ENCODE measurements around the gene FAM53B.

FAM53B gene

DNA sequence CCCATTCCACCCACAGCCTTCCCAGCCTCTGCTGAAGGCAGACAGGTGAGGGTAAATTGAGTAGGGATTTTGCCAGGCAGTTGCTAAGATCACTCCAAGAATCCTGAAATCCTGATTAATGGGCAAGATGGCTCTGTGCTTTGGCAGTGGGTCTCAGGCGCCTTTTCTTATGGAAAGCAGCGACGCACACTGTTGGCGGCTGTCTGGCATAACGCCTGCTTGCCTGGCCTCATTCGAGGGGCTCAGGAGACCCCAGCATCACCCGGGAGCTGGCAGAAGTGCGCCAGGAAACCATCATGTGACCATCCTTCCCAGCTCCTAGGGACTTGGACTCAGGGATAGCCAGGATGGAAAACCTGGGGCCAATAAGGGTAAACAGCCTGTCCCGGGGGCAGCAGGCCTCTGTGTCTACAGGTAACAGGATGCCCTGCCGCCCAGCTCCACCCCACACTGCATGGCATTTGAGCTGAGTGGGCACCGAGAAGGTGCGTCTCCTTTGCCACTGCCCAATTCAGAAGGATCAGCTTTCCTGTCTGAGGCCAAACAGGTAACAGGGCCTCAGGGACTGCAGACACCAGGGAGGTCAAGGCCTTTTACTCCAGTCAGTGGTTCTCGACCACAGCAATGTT, 98.6 kb downstream of the FAM53B start:
- no peak for DNase-seq (ENCODE audit: low read depth)

- no peak for DNase-seq (ENCODE audit: low read depth)
Measured at GRCh38 chr10:124644771-124645415, 99.3 kb downstream of the FAM53B start.

DNA sequence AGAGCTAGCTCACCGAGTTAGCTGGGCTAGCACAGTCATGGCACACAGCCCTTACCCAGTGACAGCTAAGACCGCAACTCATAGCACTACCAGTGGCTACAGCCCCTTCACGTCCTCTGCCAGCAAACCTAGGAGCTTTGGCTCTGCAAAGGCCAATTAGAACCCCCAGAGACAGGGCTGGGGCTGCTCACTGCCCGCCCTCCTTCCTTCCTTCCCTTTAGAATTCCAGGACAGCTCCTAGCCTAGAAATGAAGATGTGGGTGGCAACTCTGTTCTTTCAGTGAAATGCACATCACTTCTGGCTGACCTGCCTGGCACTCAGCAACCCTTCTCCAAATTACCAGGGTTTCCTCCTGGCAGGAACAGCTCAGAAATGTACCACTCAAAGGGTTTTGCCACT, 99.9 kb downstream of the FAM53B start:
- DNase-seq (ENCODE audit: low read depth): no peak

DNA sequence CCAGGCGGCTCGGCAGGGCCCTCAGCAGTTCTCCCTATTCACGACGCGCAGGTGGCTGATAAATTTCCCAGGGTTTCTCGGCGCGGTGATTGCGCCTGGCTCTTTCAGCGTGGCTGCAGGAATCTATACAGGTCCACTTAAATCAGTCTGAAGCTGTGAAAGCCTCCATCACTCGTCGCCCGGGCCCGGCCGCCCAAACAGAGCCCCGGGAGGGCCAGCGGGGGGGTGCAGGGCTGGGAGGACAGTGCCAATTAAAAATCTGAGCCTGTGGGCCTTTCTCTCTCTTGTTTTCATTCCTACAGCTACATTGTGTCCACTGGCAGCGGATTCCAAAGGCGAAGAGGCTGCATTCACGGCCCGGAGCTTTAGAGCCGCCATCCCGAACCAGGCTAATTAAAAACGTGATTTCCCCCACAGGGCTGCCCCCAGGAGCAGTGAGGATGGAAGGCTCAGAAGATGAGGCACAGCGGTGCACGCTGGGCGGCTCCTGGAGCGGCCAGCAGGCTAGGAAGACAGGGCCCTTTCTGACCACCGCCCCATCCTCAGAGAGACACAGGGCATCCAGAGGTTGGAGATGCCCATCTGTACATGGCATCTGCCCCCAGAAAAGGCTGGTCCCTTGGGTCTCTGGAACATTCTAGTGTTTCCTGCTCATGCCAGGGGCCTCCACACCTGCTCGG, 100.7 kb downstream of the FAM53B start:
- no peak for DNase-seq (ENCODE audit: low read depth)

DNA sequence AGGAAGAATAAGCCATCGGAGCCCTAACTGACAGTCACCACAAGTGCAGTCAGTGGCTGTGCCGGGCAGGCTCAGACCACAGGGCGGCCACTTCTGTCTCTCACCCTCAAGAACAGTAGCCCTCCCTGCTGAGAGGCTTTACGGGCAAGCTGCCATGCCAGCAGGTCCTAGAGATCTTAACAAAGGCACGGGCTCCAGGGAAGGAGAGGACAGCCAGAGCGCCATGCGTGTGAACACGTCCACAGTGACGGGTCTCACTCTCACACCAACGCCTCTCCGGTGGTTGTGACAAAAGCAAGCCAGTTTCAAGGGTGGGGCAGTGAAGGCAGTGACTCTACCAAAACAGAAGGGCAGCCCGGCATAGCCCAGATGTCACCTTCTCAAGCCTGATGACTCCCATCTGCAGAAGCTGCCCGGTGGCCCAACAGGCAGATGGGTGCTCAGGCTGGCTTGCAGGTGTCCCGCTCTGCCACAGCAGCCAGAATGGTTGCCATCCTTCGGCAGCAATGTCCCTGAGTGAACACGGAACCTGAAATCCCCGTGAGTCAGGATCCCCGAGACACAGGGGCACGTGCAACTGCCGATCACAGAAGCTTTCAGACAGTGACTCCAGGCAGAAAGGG, 102.0 kb downstream of the FAM53B start:
- DNase-seq (ENCODE audit: low read depth): no peak

- DNase-seq (ENCODE audit: low read depth): no peak
Measured at GRCh38 chr10:124641282-124642087, 102.7 kb downstream of the FAM53B start.

DNA sequence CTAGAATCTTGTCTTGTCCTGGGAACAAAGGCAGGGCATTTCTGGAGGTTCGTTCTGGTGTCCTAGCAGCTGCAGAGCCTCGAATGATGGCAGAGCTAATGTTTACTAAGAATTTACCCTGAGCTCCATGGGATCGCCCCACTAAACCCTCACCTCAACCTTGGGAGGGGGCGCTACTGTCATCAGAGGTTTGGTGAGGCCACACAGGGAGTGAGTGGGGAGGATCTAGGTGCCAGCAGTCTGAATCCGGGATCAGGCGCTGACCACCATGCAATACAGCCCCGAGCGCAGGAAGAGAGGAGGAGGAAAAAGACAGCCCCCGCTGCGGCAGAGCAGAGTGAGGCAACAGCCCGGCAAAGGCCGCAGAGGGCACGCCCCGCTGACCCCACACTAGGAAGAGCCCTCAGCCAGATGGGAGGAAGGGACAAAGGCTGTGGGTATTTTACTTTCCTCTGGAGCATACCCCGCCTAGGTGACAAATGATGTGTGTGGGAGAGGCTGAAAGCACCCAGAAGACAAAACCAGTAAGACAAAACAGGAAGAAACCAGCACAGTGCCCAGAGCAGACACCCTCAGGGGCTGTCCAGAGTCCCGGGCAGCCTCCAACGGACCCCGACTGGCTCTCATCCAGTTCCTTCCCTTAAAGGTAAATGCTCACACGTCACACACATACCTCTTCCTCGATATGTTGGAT, 103.5 kb downstream of the FAM53B start:
- DNase-seq (ENCODE audit: low read depth): no peak

DNA sequence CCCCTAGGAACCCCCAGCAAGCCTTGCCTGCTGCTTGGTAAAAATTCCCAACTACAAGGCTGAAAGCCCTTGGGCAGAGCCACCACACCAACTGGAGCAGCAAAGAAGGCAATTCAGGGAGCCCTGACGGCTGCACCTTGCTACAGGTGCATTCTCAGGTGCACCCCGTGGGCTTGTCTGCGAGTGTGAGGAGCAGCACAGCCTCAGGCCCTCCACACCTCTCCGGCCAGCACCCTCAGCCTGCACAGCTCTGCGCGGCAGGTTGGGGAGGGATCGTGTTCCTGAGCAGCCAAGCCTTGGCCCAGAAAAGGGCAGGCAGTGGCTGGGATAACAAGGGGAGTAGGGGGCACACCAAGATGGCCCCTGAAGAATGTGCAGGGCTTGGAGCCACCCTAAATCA, 104.1 kb downstream of the FAM53B start:
- DNase-seq (ENCODE audit: low read depth): no peak

DNA sequence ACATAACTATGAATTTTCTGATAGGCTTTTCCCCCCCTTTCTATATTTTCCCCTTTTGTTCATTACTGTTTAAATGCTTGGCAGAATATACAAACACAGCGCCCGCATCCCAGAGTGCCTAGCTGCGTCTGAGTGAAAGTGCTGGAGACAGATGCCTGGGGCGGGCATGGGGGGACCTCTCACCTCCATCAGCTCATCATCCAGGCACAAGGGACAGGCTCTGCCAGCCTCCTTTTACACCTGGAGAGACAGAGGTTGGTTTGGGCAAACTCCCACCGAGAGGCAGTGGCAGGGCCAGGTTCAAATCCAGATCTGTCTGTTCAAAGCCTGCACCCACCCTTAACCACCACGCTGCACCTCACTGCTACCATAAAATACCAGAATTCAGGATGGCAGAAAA, 104.5 kb downstream of the FAM53B start:
- DNase-seq (ENCODE audit: low read depth): no peak

- no peak for DNase-seq (ENCODE audit: low read depth)
Measured at GRCh38 chr10:124639206-124639605, 105.0 kb downstream of the FAM53B start.

- DNase-seq (ENCODE audit: low read depth): no peak
Measured at GRCh38 chr10:124637746-124638145, 106.4 kb downstream of the FAM53B start.

GRCh38 chr10:124637091-124637700, 107.0 kb downstream of the FAM53B start:
- no peak for DNase-seq (ENCODE audit: low read depth)

DNA sequence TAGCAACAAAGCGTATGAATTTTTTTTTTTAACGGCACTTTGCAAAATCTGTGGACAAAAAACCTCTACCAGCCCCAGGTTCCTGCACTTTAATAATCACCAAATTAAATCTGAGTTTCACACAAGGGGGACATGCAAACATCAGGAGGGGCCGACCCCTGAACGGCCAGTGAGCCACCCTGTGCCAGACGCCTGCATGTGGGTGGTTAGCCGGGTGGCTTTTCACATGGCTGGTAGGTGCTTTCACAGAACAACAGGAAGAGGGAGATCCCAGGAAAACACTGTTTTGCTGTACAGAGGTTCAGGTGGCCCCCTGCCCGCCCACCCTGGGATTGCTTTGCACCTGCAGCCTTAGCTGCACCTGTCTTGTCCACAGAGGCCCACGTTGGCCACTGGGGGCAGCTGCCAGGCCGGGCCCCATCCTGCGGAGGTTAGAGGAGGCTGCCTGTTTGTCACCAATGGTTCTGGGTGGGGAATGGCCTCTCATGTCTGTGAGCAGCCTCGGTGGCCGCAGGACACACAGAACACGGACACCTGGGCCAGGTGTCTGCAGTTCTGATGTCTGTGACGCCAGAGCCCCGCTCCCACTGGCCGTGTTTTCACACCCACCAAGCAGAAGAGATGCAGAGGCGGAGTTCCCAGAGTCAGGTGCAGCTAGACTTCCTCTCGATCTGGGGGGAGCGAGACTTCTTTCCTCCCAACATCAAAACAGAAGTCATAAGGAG, 107.7 kb downstream of the FAM53B start:
- DNase-seq (ENCODE audit: low read depth): no peak

DNA sequence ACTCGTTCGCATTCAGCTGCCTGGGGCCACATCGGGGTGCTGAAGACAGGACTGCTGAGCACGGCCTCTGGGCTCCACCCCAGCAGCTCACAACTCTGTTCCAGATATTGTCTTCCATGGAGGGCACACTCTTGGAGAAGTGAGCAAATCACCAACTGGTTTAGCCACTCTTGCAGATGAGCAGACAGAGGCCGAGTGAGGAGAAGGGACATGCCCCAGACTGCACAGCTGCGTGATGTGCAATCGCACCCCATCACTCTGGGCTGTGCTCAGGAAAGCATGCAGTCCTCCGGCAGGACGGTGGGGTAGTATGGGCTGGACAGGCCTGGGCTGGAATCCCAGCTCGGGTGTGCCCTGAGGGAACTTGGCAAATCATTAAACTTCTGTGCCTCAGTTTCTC, 111.6 kb downstream of the FAM53B start:
- DNase-seq (ENCODE audit: low read depth): no peak

DNA sequence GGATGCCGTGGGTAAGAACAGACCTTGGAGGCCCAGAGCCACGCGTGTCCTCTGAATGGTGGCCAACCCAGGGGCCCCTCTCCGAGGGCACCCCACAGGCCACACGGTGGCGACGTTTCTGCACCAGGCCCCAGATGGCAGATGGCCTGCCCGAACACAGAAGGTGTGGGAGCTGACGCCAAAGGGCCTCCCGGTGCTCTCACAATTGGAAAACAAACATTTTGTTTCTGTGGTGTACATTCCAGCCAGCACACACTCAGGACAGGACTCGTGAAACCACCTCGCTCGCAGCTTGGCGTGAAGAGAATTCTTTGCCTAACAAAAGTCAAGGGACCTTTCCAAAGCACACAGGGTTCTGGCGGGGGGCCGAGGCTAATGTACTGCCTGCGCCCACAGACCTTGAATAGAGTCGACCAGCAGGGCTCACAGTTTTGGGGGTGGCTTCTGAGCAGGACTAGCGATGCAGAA, 112.1 kb downstream of the FAM53B start:
- no peak for DNase-seq (ENCODE audit: low read depth)

GRCh38 chr10:124630551-124630950, 113.6 kb downstream of the FAM53B start:
- DNase-seq (ENCODE audit: low read depth): no peak

DNA sequence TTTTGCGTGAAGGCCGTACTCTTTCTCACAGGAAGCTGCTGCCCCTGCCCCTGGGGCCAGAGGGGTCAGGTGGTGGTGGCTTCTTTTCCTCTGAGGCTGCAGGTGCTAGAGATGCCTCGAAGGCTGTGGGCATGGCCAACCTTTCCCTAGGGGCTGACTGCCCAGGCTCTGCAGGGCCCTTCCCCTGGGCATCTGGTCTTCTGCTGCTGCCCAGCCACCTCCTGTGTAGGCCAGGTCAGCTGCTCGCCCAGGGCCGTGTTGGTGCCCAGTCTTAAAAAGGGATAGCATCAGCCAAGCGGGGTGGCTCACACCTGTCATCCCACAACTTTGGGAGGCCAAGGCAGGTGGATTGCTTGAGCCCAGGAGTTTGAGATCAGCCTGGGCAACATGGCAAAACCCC, 114.3 kb downstream of the FAM53B start:
- DNase-seq (ENCODE audit: low read depth): no peak

GRCh38 chr10:124629415-124629814, 114.8 kb downstream of the FAM53B start:
- no peak for DNase-seq (ENCODE audit: low read depth)

- DNase-seq (ENCODE audit: low read depth): no peak
Measured at GRCh38 chr10:124628676-124629021, 115.5 kb downstream of the FAM53B start.

DNA sequence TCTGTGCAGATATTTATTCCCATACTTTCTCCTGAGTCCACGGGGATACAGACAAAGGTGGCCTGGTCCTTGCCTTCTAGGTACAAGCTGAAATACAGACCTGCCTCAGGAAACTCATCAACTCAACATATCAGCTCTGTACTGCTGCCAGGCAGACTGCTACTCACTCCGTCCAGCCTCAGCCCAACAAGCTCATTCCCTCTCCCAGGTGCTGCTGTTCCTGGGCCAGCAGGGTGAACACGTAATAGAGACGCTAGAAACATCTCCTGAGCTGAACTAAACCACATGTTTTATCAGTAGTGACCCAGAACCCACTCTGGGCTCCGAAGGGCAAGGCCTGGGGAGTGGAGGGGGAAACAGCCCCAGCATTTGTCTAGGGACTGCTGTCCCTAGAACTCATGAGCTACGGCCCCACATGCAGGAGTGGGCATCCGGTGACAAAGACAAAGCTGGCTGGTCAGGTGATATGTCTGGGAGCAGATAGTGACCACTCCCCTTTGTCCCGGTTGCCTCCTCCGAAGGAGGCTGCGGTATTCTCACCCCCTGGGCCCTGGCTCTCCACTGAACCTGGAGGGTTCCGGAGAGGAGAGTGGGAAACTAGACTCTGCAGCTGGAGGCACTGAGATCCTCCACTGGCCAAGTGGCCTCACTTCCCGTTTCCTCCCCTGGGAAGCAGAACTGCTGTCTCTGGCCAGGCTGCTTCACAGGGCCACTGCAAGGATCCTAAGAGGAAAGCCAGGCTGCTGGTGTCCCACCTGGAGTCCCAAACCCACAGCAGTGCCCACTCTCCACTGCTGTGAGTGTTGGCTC, 116.1 kb downstream of the FAM53B start:
- no peak for DNase-seq (ENCODE audit: low read depth)
